Panc1 (cell line): ENCODE data around the gene OR2M5. TPM values are rescaled to one million over a fixed set of nuclear protein-coding genes. Genes with fewer than 3 reads are reported as not detected.

Experiments used
- ATAC-seq: fragments of 200-7000 bp; cut with Tn5 transposase; 2 replicates; pipeline ENCODE4 v1.9.1; 2020; ENCODE audit warnings: mild to moderate bottlenecking, moderate library complexity
- BruUV-seq: library from RNA; stranded (reverse); fragments of 400-500 nt; replicated peaks from 2 replicates; lab custom pipeline; 2021; lab: Mats Ljungman, UMichigan
- CTCF ChIA-PET: fragments of 300-600 bp; sonication (Branson Sonifier 250); formaldehyde crosslinking; loops from one replicate; lab custom pipeline; 2022; ENCODE audit warnings: antibody characterized with exemption; lab: Charles Lee
- POLR2A ChIA-PET: fragments of 300-600 bp; sonication (Branson Sonifier 250); formaldehyde crosslinking; loops from one replicate; lab custom pipeline; 2022; ENCODE audit warnings: antibody characterized with exemption; lab: Charles Lee
- DNase-seq: peaks from one replicate; pipeline ENCODE4 v3.0.0-alpha.2; 2010; ENCODE audit warnings: low read depth, low spot score
- H3K27ac ChIP-seq: 2 replicates; pipeline ENCODE4 v1.5.1; 2011; ENCODE audit warnings: mild to moderate bottlenecking, low read length, inconsistent platforms
- H3K27me3 ChIP-seq: fragments of 200-500 bp; sonication (Bioruptor generic); 2 replicates; pipeline ENCODE4 v1.6.0; 2014; ENCODE audit warnings: low read length, inconsistent platforms; ENCODE audit not compliant: control insufficient read depth, insufficient read depth
- H3K36me3 ChIP-seq: fragments of 200-500 bp; sonication (Bioruptor generic); 2 replicates; pipeline ENCODE4 v1.5.1; 2014; ENCODE audit warnings: inconsistent platforms, mild to moderate bottlenecking, low read length, moderate library complexity; ENCODE audit not compliant: control insufficient read depth, insufficient read depth
- H3K4me1 ChIP-seq: 2 replicates; pipeline ENCODE4 v1.5.1; 2011; ENCODE audit warnings: inconsistent platforms, mild to moderate bottlenecking, low read length, moderate library complexity; ENCODE audit not compliant: control insufficient read depth, insufficient read depth
- H3K4me3 ChIP-seq, 2 experiments: 2 replicates each; pipeline ENCODE4 v1.5.1; 2011 to 2012; ENCODE audit warnings: low read depth in 2 of 2, low read length in 2 of 2, mild to moderate bottlenecking in 2 of 2, inconsistent platforms in 1 of 2, moderate library complexity in 1 of 2
- H3K9me3 ChIP-seq: fragments of 200-500 bp; sonication (Bioruptor generic); 2 replicates; pipeline ENCODE4 v1.5.1; 2014; ENCODE audit warnings: low read depth, mild to moderate bottlenecking, inconsistent platforms, low read length, moderate library complexity; ENCODE audit not compliant: control insufficient read depth, insufficient read depth
- CTCF ChIP-seq: fragments of 450-650 bp; IDR thresholded peaks from 2 replicates; pipeline ENCODE4 v1.5.1; 2017; ENCODE audit warnings: mild to moderate bottlenecking
- POLR2AphosphoS5 ChIP-seq: IDR thresholded peaks from 2 replicates; pipeline ENCODE4 v1.6.1; 2012; ENCODE audit warnings: mild to moderate bottlenecking, low read depth, low read length, moderate library complexity
- REST ChIP-seq, 2 experiments: IDR thresholded peaks; 2 replicates each; pipeline ENCODE4 v1.6.1; 2011 to 2012; ENCODE audit warnings: low read depth in 2 of 2, control low read depth in 1 of 2, low read length in 1 of 2, mild to moderate bottlenecking in 1 of 2, moderate library complexity in 1 of 2; ENCODE audit not compliant: insufficient read depth in 1 of 2
- SIN3A ChIP-seq: IDR thresholded peaks from 2 replicates; pipeline ENCODE4 v1.6.1; 2012; ENCODE audit warnings: low read depth, mild to moderate bottlenecking, low read length, moderate library complexity, borderline replicate concordance; ENCODE audit not compliant: insufficient read depth
- TCF7L2 ChIP-seq: IDR thresholded peaks from 2 replicates; pipeline ENCODE4 v1.6.1; 2011; ENCODE audit warnings: mild to moderate bottlenecking, low read depth, low read length, inconsistent platforms
- in situ Hi-C: cut with HindIII; loops from 2 replicates; pipeline ENCODE4 v1.10.0; 2016; ENCODE audit warnings: low sequenced_read_pairs, low pct_unique_long_range_greater_than_20kb
- intact Hi-C: fragments of 100-400 bp; cut with micrococcal nuclease; formaldehyde crosslinking; loops from one replicate; pipeline ENCODE4 v1.10.0; 2022; ENCODE audit not compliant: unreplicated experiment
- total RNA-seq: library from RNA; stranded (reverse); gene quantifications from one replicate; pipeline ENCODE4 v1.2.1, GENCODE V29; 2021; ENCODE audit not compliant: unreplicated experiment

Gene OR2M5
- total RNA-seq, 1 experiment from 2014 or later, result not detected

- in situ Hi-C loops, result no loop called here
- Histone ChIP-seq H3K4me1 (no peaks in the 10 kb centered on the region), H3K27me3 (no peaks in the 10 kb centered on the region), H3K27ac (no peak overlapping the region), H3K4me3 (no peak overlapping the region), H3K36me3 (no peaks in the 10 kb centered on the region), H3K9me3 (no peaks in the 10 kb centered on the region)
- DNase-seq, result no peak
- no peak for ATAC-seq
- no TSS peak for BruUV-seq
- ChIA-PET CTCF (no interaction called here), POLR2A (no interaction called here)
- TF ChIP-seq REST (IDR thresholded peaks at IDR 0.05; ENCODE audit: insufficient read depth in 1 of 2, low read depth in 2 of 2, low read length in 1 of 2) (no peak), TCF7L2 (no peak), SIN3A (no peak), CTCF (no peak), POLR2AphosphoS5 (no peak)
- intact Hi-C loops, result no loop called here
These were observed 8.1 kb upstream of the OR2M5 start for GRCh38 chr1:248136811-248137210.

GRCh38 chr1:248140846-248141245 is 4.1 kb upstream of the OR2M5 start:
- Histone ChIP-seq H3K27me3 (no peaks in the 10 kb centered on the region), H3K4me1 (no peaks in the 10 kb centered on the region), H3K9me3 (no peaks in the 10 kb centered on the region), H3K4me3 (no peak overlapping the region), H3K27ac (no peak overlapping the region), H3K36me3 (no peaks in the 10 kb centered on the region)
- TF ChIP-seq REST (IDR thresholded peaks at IDR 0.05; ENCODE audit: insufficient read depth in 1 of 2, low read depth in 2 of 2, low read length in 1 of 2), result no peak
- TF ChIP-seq TCF7L2, result no peak
- no peak for TF ChIP-seq POLR2AphosphoS5
- POLR2A ChIA-PET, result no interaction called here
- CTCF ChIA-PET, result no interaction called here
- no TSS peak for BruUV-seq
- in situ Hi-C loops, result no loop called here
- ATAC-seq, result no peak
- intact Hi-C loops, result no loop called here
- DNase-seq, result no peak
